RWPE1 (cell line): ENCODE data around the gene INS.

Experiments used
- CTCF ChIA-PET: fragments of 350-600 bp; sonication (Branson Sonifier 250); formaldehyde crosslinking; extraction: SDS; loops from one replicate; lab custom pipeline; 2021; lab: Yijun Ruan, JAX
- POLR2A ChIA-PET: fragments of 400-600 bp; formaldehyde crosslinking; extraction: SDS; loops from one replicate; lab custom pipeline; 2020; ENCODE audit warnings: antibody characterized with exemption; ENCODE audit not compliant: low non-redundant PET; lab: Yijun Ruan, JAX
- DNase-seq: peaks from one replicate; pipeline ENCODE4 v3.0.0; 2012; ENCODE audit warnings: low spot score
- H3K27ac ChIP-seq: fragments of 450-650 bp; 2 replicates; pipeline ENCODE4 v1.5.1; 2017
- CTCF ChIP-seq: fragments of 450-650 bp; conservative IDR thresholded peaks from 2 replicates; pipeline ENCODE4 v1.5.1; 2017; ENCODE audit warnings: low read depth, mild to moderate bottlenecking

The INS gene

GRCh38 chr11:2130881-2131352, 30.1 kb downstream of the INS start:
- POLR2A ChIA-PET = no interaction called here

GRCh38 chr11:2129699-2130366, 31.2 kb downstream of the INS start:
- no peak for DNase-seq
- CTCF ChIA-PET = no interaction called here
- no peak overlapping the region for H3K27ac ChIP-seq
- POLR2A ChIA-PET = no interaction called here
- TF ChIP-seq CTCF = no peak

More at GRCh38 chr11:2130881-2131352, 30.1 kb downstream of the INS start:
- H3K27ac ChIP-seq = no peak overlapping the region
- no peak for TF ChIP-seq CTCF
- no peak for DNase-seq
- CTCF ChIA-PET = no interaction called here

GRCh38 chr11:2129308-2129698, 31.7 kb downstream of the INS start:
- CTCF ChIA-PET = no interaction called here
- TF ChIP-seq CTCF = no peak
- no peak overlapping the region for H3K27ac ChIP-seq
- POLR2A ChIA-PET = no interaction called here
- DNase-seq = no peak

GRCh38 chr11:2128511-2129307, 32.3 kb downstream of the INS start:
- no peak overlapping the region for H3K27ac ChIP-seq
- TF ChIP-seq CTCF = no peak
- ChIA-PET POLR2A (no interaction called here), CTCF (interaction anchor here (0.7 kb wide), 1 partner anchor 175 kb away, joined by 5 read pairs; no protein-coding TSS in a partner anchor)
- no peak for DNase-seq

GRCh38 chr11:2128130-2128510, 32.9 kb downstream of the INS start:
- H3K27ac ChIP-seq = no peak overlapping the region
- TF ChIP-seq CTCF = no peak
- ChIA-PET CTCF (interaction anchor here (0.7 kb wide), 1 partner anchor 174 kb away, joined by 5 read pairs; no protein-coding TSS in a partner anchor), POLR2A (no interaction called here)
- DNase-seq = no peak

GRCh38 chr11:2127482-2128129, 33.4 kb downstream of the INS start:
- ChIA-PET POLR2A (no interaction called here), CTCF (interaction anchor here (0.6 kb wide), 1 partner anchor 910 kb away, joined by 3 read pairs; no protein-coding TSS in a partner anchor)
- H3K27ac ChIP-seq = no peak overlapping the region
- no peak for DNase-seq
- TF ChIP-seq CTCF = no peak
